GM21367 (cell line): ENCODE measurements around the gene SLC45A2.
"Not testable (repeated sequence)": the region's sequence is repeated elsewhere in the genome, so short reads cannot be mapped to it uniquely, and the experiment has no call there.

Experiments
- ATAC-seq: cut with Tn5 transposase; IDR thresholded peaks from one replicate; pipeline ENCODE4 v1.9.1; 2021; ENCODE audit not compliant: unreplicated experiment

The SLC45A2 gene

DNA sequence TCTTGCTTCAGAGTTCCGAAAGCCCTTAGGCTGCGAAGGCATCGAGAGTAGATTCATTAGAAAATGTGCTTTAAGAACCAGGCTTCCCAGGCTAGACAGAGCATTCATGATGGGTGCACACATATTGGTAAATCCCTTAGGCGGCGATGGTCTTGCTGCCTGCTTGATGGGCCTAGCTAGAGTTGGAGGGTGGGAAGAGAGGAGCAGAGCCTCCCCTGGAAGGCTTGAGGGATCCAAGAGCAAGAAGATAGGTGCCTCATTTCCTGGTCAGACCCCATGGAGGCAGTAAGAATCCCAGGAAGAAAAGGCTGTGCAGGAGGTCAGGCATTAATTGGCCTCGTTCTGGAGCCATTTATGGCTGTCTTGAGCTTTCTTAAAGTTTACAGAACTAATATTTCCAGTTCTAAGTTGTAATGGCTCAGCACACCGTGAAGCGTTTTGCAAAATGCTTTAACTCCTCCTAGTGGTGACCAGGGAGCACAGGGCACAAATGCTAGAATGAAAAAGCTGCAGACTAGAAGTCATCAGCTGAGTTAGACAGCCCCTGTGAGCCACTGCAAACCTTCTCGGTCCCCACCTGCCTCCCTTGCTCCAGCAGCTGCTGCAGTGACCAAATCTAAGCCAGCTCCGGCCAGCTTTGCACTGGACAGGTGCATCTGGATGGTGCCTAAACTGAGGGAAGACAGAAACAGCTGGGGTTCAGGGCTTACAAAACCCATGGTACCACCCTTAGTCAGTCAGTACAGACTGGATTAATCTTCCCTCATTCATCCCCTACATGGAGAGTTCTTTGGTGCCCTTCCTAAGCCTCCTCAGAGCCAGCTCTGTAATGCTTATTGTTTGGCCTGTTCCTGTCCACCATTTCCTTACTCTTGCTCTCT lies 14.7 kb downstream of the SLC45A2 start:
- ATAC-seq: peak; percentile 69

- no peak for ATAC-seq
Observed at GRCh38 chr5:33968211-33969005, 16.1 kb downstream of the SLC45A2 start.

DNA sequence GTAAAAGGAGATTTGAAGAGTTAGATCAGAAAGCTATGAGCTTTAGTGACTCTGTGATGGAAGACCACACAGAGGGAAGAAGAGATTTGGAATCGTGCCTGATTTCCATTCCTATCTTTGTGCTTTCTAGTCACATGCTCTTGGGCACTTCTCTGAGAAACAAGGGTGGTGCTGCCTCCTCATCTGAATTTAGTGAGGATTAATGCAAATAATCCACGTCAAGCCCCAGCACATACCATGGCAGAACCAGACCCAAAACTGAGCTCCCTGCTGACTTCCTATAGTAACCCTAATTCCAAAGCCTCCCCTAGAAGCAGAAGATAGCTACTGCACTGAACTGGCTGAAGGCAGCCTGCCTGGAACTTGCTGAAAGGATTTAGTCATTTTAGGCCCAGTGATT lies 17.7 kb downstream of the SLC45A2 start:
- ATAC-seq: no peak

DNA sequence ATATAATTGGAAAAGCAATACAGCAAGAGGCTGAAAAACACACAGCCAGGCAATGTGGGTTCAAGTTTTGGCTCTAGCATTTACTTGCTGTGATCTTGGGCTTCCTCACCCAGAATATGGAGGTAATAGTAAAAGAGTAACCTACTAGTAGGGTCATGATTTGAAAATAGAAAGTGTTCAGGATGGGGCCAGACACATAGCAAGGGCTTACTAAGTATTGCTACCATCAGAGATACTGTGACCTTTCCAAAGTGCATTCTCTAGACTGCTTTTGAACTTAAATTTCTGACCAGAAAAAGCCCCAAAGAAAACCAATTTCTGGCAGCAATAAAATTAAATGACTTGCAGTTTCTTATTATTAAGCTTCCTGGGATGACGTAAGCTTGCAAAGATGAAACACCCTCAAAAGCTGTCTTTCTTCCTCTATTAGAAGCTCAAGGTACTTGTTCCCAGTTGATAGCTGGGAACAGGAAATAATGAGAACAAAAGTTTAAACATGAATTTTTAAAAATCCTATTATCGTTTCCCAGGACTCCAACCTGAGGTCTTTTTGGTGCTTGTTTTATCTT lies 20.3 kb downstream of the SLC45A2 start:
- ATAC-seq: no peak

GRCh38 chr5:33958176-33958575 lies 26.3 kb downstream of the SLC45A2 start:
- ATAC-seq: no peak

DNA sequence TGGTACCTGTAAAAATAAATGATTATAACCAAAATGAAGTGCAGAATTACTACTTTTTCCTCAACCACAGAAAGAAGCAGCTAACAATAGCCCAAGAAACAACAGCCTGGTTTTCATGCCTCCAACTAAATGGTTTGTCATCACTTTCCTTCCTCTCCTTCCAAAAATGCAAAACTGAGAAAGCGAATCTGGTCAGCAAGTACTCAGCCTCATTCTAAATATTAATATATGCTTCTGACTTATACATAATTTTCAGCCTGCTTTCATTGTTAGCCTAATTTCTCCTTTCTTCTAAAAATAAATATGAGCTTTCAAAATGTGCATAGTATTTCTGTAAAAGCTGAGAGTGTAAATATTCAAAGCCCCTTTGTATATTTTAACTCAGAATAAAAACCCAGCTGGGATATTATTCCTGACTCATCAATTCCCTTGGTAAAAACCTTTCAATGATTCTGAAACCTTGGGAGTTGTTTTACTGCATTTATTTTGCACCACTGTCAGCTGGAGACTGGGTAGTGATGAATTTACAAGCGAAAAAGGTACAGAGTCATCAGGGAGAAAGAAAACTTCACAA lies 26.8 kb downstream of the SLC45A2 start:
- no peak for ATAC-seq

DNA sequence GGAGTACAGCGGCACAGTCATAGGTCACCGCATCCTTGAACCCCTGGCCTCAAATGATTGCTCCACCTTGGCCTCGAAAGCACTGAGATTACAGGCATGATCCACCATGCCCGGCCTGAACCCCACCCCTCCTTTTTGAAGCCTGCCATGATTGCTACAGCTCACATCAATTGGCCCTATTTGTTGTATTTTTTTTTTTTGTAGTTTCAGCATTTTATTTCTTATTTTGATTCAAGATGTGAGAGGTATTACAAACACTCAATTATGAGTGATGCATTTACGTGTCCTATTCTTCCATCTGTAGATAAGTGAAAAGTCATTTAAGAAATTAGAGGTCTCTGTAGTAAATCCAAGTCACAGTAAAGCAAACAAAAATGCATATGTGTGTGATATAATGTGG lies 32.3 kb downstream of the SLC45A2 start:
- not testable (repeated sequence) for ATAC-seq

GRCh38 chr5:33944543-33945132 lies 39.9 kb downstream of the SLC45A2 start:
- no peak for ATAC-seq

GRCh38 chr5:33941090-33941489 lies 43.4 kb downstream of the SLC45A2 start:
- no peak for ATAC-seq

DNA sequence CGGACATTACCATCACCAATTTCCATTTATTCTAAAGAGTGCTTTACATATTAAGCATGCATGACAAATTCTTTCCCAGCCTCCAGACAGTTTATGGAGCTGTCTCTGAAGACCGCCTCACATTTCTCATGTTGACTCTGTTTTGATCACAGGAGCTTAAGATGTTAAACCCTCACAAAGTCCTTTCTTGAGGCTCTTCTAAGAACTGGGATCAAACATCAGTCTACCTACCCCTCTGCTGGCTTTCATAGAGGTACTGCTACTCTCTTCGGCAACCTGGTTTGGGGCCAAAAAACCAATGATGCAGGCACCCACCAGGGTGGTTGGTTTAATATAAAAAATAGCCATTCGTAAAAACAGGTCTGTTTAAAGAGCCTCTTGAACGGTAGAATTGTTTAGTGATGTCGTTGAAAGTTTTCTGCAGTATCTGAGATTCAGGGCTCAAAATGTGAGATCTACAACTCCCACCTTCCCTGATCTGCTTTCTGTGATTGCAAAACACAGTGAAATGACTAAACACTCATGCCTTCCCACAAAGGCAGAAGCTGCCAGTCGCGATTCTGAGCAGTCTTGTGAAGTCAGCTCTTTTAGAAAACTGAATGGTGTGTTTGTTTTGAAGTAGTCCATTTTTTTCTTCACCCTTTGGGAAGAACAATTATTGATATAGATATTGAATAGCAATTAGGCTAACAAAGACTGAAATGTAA lies 44.8 kb downstream of the SLC45A2 start:
- no peak for ATAC-seq

DNA sequence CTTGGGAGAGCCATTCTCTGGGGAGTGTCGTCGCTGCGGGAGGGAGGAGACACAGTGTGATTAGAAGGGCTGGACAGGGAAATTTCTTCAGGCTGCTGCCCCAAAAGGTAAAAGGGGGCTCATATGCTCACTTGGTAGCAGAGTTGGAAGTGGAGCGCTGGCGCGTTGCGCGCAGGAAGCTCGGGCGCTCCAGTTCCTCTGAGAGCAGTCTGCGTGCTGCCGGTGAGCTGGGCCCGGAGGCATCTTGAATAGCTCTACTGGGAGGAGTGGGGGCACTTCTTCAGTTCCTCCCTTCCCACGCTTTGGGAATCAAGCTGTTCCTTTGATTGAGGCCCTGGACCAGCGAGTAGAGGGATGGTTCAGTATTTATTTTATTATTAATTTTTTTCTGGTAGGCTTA lies 45.6 kb downstream of the SLC45A2 start:
- no peak for ATAC-seq

DNA sequence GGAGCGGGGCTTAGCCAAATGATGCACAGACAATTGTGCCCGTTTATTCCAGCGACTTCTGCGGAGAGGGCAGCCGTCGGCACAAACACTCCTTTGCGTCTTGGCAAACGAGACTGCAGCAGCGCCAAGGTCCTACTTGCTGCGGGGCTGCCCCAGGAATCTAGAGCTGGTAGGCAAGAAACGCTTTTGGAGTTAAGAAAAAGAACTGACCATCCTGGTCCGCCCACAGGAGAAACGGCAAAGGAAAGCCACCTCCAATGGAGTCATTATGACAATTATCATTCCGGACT lies 46.0 kb downstream of the SLC45A2 start:
- no peak for ATAC-seq

GRCh38 chr5:33937707-33938506 lies 46.6 kb downstream of the SLC45A2 start:
- no peak for ATAC-seq

DNA sequence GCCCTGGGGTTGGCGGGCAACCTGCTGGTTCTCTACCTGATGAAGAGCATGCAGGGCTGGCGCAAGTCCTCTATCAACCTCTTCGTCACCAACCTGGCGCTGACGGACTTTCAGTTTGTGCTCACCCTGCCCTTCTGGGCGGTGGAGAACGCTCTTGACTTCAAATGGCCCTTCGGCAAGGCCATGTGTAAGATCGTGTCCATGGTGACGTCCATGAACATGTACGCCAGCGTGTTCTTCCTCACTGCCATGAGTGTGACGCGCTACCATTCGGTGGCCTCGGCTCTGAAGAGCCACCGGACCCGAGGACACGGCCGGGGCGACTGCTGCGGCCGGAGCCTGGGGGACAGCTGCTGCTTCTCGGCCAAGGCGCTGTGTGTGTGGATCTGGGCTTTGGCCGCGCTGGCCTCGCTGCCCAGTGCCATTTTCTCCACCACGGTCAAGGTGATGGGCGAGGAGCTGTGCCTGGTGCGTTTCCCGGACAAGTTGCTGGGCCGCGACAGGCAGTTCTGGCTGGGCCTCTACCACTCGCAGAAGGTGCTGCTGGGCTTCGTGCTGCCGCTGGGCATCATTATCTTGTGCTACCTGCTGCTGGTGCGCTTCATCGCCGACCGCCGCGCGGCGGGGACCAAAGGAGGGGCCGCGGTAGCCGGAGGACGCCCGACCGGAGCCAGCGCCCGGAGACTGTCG lies 47.3 kb downstream of the SLC45A2 start:
- no peak for ATAC-seq

GRCh38 chr5:33936381-33937016 lies 48.0 kb downstream of the SLC45A2 start, which contains the start of gene RXFP3:
TSS of gene RXFP3 (plus strand) at chr5:33936386. CDS start at chr5:33936741, 355 bp downstream.
- no peak for ATAC-seq

DNA sequence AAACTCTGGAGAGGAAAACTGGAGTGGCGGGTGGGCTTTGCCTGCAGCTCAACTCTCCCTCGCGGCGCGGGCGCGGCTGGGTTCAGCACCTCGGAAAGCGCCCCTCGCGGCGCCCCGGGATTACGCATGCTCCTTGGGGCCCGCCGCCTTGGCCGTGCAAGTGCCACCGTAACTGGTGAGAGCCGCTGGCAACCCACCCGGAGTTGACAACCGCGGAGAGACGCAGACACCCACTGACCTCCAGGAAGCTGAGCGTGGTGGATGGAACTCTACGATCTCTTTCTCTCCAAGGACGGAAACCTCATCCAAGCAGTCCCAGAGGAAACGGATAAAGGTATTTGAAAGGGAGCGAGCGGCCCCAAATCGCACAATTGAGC lies 48.5 kb downstream of the SLC45A2 start:
- ATAC-seq: no peak

DNA sequence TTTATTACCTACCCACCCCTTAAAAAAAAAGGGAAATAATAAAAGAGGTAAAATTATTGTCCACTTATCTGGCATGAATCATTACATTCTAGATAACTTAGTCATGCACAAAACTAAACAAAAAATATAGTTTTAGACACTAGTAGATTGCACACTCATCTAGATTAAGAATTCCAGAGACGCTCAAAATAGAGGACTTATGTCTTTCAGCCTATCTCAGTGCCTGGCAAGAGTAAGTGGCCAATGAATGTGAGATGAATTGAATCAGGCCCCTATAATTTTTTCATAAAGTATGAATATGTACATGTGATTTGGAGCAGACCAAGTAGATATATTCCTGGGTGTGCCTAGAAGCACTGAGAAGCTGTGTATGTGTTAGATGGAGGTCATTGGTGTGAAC lies 50.3 kb downstream of the SLC45A2 start:
- peak; percentile 6 for ATAC-seq

DNA sequence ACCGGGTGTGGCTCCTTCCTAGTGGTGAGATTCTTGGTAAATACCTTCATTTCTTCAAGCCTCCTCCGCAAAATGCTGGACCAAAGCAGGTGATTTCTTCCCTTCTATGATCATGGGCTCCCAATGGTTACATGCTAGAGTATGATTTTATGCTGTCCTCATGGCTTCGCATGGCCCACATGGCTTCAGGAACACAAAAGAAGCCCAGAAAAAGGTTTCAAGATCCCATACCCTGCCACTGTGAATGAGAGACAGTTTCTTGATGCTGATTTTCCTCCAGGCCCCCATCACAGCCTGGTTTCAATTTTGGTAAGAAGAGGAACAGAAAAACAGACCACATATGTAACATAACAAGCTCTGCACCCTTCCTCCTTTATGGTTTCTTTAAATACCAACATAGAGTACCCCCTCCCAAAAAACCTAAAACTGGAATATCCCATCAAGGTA lies 50.7 kb downstream of the SLC45A2 start:
- ATAC-seq: peak; percentile 85

- no peak for ATAC-seq
Observed at GRCh38 chr5:33931136-33931535, 53.4 kb downstream of the SLC45A2 start.
